MV-4-11 (cell line): ENCODE data around the gene IYD.
"Not testable (repeated sequence)": the region's sequence is repeated elsewhere in the genome, so short reads cannot be mapped to it uniquely, and the experiment has no call there.

ENCODE experiments used
- DNase-seq: peaks from one replicate; lab custom pipeline; 2025; lab: John Stamatoyannopoulos, UW

Gene IYD

DNA sequence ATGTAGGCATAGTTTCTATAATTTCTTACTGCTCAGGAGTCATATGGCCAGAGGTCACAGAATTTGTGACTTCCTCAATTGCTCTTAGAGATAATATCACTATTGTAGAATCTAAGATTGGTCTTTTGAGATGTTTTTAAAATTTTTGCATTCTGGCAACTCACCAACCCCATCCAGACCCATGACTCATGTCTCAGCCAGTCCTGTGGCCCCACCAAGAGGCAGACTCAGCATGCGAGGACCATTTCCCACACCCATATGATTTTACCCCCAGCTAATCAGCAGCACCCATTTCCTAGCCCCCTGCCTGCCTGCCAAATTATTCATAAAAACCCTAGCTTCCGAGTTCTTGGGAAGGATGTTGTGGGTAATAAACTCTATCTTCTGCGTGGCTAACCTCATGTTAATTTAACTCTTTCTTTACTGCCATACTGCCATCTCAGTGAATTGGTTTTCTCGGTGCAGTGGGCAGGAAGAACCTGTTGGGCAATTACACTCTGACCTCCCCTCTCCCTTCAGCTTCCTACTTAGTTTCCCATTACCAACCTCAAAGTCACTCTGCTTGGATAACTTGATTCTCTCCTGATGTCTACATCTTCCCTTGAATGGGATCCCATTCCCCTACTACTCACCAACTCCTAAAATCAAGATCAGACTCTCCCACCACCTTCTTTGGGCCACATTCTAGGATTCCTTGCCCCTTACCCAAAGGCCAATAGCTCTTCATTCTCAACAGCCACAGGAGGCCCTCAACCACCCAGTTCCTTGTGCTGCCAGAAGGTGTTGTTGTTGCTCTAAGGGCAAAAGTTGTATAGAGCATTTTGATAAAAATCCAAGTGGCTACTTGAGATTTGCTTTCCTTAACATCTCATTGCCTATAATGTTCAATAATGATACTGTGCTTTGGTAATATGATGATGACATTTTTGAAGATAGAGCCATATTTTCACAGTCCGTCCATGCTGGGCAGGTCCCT lies 16.2 kb upstream of the IYD start:
- peak; percentile 35 for DNase-seq

- no peak for DNase-seq
These were observed 15.4 kb upstream of the IYD start for GRCh38 chr6:150353445-150353844.

- no peak for DNase-seq
These were observed 13.8 kb upstream of the IYD start for GRCh38 chr6:150354754-150355571.

DNA sequence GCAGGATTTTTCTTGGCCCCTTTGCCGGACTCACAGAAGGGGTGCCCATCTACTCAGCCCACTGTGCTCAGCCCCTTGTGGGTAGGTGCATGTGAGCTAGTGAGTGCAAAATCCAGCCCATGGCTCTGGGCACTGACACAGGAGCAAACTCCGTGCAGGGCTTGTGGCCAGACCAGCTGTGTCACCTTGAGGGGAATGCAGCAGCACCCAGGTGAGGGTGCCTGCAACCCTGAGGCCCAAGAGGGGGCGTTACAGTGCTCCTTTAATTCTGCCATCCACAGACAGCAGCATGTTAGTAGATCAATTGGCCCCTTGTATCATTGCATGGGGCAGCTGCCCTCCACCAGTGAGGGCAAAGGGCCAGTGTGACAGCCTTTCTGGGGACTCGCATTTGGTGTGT lies 12.9 kb upstream of the IYD start:
- no peak for DNase-seq

DNA sequence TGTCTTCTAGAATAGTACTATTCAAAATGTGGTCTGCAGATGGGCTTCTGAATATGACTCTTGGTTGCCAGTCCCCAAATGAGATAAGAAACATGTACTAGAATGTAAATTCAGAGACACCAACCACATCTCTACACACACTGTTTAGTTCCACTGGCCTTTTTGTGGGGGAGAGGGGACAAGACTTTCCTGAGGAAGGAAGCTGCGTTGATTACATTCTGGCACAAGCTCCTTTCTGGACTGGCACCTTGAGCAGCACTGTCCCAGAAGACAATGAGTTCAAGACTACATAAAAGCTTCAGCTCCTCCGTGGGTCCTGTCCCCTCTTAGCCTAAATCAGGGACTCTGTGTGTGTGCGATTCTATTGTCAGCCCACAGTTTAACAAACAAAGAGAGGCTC lies 6.9 kb upstream of the IYD start:
- DNase-seq, result no peak

- peak; percentile 48 for DNase-seq
These were observed 5.1 kb upstream of the IYD start for GRCh38 chr6:150363733-150364132.

- DNase-seq, result no peak
These were observed 2.6 kb upstream of the IYD start for GRCh38 chr6:150366118-150366778.

DNA sequence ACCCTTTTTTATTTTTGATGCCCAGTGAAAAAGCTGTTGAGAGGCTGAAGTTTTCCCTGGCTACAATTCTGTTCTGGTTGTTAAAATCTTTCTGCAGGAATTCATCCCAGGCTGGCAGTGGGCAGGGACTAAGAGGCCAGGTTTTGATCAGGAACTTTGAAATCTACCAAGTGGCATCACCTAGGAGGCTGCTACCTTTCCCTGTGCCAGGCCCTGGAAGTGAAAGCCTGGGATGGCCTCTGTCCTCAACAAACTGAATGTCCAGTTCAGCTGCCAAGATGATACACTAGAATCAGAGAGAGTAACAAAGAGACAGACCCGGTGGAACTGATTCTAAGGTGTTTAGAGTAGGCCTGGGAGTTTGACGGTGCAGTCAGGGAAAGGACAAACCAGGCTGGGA lies 596 bp downstream of the IYD start:
- DNase-seq, result no peak

DNA sequence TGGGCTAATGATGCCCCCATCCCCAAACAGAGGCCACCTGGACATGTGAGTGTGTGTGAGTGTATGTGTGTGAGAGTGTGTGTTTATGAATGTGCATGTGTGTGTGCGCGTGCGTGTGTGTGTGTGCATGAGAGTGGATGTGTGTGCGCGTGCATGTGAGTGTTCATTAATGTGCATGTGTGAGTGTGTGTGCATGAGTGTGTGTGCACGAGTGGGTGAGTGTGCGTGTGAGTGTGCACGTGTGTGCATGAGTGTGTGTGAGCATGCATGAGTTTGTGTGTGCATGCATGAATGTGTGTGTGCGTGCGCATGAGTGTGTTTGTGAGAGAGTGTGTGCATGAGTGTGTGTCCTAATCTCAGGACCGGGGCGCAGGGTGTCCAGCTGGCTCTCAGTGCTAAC lies 1.3 kb downstream of the IYD start:
- no peak for DNase-seq

GRCh38 chr6:150371356-150371755 lies 2.5 kb downstream of the IYD start:
- DNase-seq, result no peak

GRCh38 chr6:150372051-150372450 lies 3.2 kb downstream of the IYD start:
- no peak for DNase-seq

- DNase-seq, result no peak
These were observed 4.5 kb downstream of the IYD start for GRCh38 chr6:150373260-150373701.

GRCh38 chr6:150374346-150374745 lies 5.5 kb downstream of the IYD start:
- not testable (repeated sequence) for DNase-seq

DNA sequence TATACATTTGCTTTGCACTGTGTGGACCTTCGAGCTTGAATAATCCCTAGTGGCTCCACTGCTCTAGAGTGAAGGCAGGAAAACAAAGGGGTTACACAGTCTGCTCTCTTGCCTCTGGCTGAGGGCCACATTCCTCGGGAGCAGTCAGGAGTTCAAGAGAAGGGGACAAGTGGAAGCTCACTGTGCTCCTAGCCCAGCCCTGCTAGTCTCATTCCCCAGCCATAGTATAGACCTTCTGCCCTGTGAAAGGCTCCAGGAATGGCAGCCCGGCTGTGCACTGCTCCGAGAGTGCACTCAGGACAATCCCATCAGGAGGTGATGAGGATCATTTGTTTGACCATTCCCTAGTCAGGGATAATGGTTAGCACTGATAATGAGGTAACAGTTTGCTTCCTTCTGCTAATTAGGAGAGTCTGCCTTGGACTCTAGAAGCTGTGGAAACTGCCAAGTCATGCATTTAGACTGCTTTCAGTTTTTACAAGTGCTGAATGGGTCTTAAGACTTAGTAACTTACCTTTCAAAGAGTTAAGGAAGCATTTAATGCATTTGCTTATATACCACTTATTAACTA lies 8.5 kb downstream of the IYD start:
- DNase-seq, result no peak

- no peak for DNase-seq
These were observed 11.4 kb downstream of the IYD start for GRCh38 chr6:150380256-150380655.

DNA sequence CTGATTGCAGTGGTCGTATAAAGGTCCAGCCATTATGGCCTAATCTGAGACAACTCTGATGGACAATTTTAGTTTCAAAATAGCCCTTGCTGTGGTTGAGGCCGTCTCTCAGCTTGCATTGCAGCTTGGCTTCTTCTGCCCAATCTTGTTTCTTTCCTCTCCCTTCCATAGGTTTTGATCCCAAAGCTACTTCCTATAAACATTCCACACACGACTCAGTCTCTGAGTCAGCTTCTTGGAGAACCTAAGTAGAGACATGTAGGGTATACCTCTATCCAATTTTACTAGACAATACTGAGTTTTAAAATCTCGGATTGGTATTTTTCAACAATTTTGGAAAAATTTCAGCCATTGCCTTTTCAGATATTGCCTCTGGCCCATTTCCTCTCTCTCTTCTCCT lies 13.4 kb downstream of the IYD start:
- no peak for DNase-seq

- DNase-seq, result no peak
These were observed 22.6 kb downstream of the IYD start for GRCh38 chr6:150391414-150391813.

DNA sequence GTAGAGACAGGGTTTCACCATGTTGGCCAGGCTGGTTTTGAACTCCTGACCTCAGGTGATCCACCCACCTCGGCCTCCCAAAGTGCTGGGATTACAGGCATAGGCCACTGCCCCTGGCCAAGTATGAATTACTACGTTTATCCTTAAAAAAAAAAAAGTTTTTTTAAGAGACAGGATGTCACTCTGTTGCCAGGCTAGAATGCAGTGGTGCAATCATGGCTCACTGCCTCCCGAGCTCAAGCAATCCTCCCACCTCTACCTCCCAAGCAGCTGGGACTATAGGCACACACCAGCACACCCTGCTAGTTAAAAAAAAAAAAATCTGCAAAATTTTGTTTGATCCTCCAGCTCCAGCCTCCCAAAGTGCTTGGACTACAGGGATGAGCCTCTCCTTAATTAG lies 23.1 kb downstream of the IYD start:
- no peak for DNase-seq

- DNase-seq, result no peak
These were observed 23.8 kb downstream of the IYD start for GRCh38 chr6:150392452-150393220.

DNA sequence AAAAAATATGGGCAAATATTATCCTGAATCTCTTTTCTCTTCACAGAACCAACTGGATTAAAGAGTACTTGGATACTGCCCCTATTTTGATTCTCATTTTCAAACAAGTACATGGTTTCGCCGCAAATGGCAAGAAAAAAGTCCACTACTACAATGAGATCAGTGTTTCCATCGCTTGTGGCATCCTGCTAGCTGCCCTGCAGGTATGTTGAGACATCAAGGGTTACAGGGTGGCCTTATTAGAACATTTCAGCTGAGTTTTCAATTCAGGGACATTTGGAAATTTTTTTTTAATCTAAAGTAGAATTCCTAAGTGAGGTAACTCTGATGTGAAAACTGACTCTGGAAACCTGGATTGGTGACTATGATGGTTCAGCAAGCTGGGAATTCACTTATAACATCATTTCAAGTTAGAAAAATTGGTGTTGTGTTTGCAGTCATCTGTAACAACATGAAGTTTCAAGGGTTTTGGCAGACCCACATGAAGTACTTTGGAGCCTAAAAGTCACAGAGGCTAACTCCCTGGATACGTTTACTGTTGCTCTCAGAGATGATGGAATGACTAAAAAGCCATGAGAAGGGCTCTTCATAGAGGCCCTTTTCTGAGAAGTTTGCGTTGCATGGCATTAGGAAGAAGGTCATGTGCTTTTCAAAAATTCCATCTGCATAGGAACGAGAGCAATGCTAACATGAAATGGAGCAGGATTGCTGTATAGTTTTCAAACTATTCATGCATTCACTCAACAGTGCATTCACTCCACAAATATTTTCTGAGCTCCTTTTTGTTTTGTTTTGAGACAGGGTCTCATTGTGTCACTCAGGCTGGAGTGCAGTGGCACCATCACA lies 25.5 kb downstream of the IYD start:
- DNase-seq, result no peak
